Measurements from ENCODE around the gene EEFSEC. TPM values are rescaled to one million over a fixed set of nuclear protein-coding genes. Genes with fewer than 3 reads are reported as not detected.

Gene EEFSEC
- total RNA-seq, 1 experiment from 2014 or later, result 14.0 TPM

DNA sequence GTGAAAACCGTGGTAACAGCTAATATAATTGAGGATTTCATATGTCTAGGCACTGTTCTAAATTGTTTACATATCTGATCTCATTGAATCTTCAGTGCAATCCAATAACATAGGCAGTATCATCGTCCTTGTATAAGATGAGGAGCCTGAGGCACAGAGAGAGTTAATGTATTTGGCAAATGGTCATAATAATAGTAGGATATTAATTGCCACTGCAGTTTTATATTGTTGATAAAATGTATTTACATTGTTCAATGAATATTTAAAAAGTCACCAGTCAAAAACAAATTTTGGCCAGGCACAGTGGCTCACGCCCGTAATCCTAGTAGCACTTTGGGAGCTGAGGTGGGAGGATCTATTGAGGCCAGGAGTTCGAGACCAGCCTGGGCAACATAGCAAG lies 88.5 kb downstream of the EEFSEC start:
- TF ChIP-seq, protein P1, sequence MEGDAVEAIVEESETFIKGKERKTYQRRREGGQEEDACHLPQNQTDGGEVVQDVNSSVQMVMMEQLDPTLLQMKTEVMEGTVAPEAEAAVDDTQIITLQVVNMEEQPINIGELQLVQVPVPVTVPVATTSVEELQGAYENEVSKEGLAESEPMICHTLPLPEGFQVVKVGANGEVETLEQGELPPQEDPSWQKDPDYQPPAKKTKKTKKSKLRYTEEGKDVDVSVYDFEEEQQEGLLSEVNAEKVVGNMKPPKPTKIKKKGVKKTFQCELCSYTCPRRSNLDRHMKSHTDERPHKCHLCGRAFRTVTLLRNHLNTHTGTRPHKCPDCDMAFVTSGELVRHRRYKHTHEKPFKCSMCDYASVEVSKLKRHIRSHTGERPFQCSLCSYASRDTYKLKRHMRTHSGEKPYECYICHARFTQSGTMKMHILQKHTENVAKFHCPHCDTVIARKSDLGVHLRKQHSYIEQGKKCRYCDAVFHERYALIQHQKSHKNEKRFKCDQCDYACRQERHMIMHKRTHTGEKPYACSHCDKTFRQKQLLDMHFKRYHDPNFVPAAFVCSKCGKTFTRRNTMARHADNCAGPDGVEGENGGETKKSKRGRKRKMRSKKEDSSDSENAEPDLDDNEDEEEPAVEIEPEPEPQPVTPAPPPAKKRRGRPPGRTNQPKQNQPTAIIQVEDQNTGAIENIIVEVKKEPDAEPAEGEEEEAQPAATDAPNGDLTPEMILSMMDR (IDR thresholded peaks at IDR 0.05; ENCODE audit: insufficient read depth in 1 of 2, low read depth in 1 of 2, low read length in 1 of 2, severe bottlenecking in 1 of 2, unreplicated experiment in 1 of 2), result no peak
- Histone ChIP-seq H3K4me3 (ENCODE audit: low read depth, low read length) (no peak overlapping the region), H3K9me3 (no peaks in the 10 kb centered on the region), H3K4me1 (no peaks in the 10 kb centered on the region), H3K36me3 (ENCODE audit: control insufficient read depth, insufficient read depth, low read length) (no peaks in the 10 kb centered on the region), H3K27me3 (replicated peaks; ENCODE audit: control insufficient read depth, insufficient read depth, low read length) (no peaks in the 10 kb centered on the region)
- Mint-ChIP-seq H3K4me1 (ENCODE audit: low read depth, unreplicated experiment) (peaks cover 8% of the 10 kb centered on the region), H3K27me3 (ENCODE audit: insufficient read depth, unreplicated experiment) (no peaks in the 10 kb centered on the region), H3K36me3 (ENCODE audit: insufficient read depth, unreplicated experiment) (peaks cover under 1% of the 10 kb centered on the region), H3K4me3 (ENCODE audit: unreplicated experiment) (no peak overlapping the region), H3K27ac (ENCODE audit: unreplicated experiment) (no peak overlapping the region), H3K9me3 (ENCODE audit: unreplicated experiment) (no peaks in the 10 kb centered on the region)
- intact Hi-C loops (cut with micrococcal nuclease; ENCODE audit: unreplicated experiment), result no loop called here
- POLR2A ChIA-PET, result no interaction called here
- DNase-seq, result no peak
- CTCF ChIA-PET, result no interaction called here
- BruUV-seq (replicated peaks), result no TSS peak

DNA sequence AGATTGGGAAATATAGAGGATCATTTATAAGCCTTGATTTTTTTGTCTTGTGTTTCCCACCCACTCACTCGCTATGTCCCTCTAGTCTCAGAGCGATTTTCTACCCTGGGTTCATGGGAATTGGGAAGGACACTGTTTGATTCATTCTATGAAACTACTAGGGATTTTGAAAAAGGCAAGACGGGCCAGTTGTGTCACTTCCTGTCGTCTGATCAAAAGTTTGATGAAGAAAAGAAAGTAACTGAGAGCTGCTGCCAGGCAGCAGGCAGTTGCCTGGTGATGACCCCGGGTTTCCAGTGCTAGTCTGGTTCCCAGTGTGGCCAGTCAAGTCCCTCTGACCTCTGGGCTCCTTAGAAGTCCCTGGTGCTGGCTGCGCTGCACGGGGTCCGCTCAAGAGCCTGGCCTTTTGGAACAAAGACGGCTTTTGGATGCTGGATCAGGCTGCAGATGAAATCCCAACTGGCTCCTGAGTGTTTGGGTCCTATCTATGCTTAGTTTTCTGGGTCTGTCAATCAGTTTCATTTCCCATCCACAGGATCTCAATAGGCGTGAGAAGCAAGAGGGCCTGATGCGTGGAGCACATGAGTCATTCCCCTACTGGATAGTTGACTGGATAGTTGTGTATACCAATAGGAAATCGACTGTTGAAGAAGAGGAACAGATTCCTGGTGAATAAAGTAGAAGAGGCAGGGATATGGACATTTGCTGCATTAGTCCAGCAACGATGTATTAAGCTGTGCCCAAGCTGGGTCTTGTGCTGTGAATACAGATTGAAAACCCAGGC lies 89.7 kb downstream of the EEFSEC start:
- H3K9me3 Mint-ChIP-seq (ENCODE audit: unreplicated experiment), result no peaks in the 10 kb centered on the region
- Histone ChIP-seq H3K27me3 (replicated peaks; ENCODE audit: control insufficient read depth, insufficient read depth, low read length) (no peaks in the 10 kb centered on the region), H3K36me3 (ENCODE audit: control insufficient read depth, insufficient read depth, low read length) (no peaks in the 10 kb centered on the region), H3K4me3 (ENCODE audit: low read depth, low read length) (no peak overlapping the region), H3K4me1 (no peaks in the 10 kb centered on the region), H3K9me3 (no peaks in the 10 kb centered on the region)
- intact Hi-C loops (cut with micrococcal nuclease; ENCODE audit: unreplicated experiment), result no loop called here
- TF ChIP-seq, protein P1 (IDR thresholded peaks at IDR 0.05; ENCODE audit: insufficient read depth in 1 of 2, low read depth in 1 of 2, low read length in 1 of 2, severe bottlenecking in 1 of 2, unreplicated experiment in 1 of 2), result no peak
- no peak overlapping the region for H3K4me3 Mint-ChIP-seq (ENCODE audit: unreplicated experiment)
- no peak overlapping the region for H3K27ac Mint-ChIP-seq (ENCODE audit: unreplicated experiment)
- DNase-seq, result no peak
- no peaks in the 10 kb centered on the region for H3K4me1 Mint-ChIP-seq (ENCODE audit: low read depth, unreplicated experiment)
- ChIA-PET POLR2A (no interaction called here), CTCF (no interaction called here)
- H3K27me3 Mint-ChIP-seq (ENCODE audit: insufficient read depth, unreplicated experiment), result no peaks in the 10 kb centered on the region
- BruUV-seq (replicated peaks), result no TSS peak
- H3K36me3 Mint-ChIP-seq (ENCODE audit: insufficient read depth, unreplicated experiment), result no peaks in the 10 kb centered on the region

DNA sequence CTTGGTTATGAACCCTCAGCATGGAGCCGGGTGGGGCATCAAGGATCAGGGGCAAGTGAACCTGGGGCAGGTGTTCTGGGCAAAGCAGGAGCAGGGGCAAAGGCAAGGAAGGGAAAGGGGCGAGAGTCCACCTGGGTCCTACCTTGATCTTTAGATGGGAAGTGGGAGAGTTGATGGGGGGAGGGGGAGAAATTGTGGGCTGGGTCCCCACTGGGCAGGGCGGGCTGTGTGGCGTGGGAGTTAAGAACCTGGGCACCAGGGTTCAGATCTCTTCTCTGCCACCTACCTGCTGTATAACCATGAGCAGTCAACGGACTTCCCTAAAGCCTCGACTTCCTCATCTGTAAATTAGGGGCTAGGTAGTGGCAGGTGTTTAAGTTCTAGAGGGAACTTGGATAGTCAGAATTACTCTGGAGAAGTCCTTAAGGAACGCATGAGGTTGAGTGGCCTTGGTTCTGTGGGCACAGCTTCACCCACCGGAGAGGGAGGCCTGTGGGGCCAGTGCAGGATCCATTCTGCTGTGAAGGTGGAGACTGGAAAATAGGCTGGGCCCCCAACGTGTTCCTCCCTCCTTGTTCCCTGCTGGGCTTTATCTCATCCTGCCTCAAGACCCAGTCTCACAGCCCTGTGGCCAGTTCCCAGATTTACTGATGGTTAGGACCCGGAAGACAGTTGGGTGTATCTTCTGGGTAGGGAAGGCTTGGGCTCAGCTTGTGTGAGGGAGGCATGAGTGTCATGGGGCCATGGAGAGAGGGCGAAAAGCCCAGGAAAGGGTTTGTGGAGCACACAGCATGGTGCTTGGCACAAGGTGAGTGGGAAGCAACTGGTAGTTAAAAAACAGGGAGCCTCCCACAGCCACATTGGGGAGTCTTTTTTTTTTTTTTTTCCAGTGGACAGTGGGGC lies 90.6 kb downstream of the EEFSEC start:
- TF ChIP-seq, protein P1 (IDR thresholded peaks at IDR 0.05; ENCODE audit: insufficient read depth in 1 of 2, low read depth in 1 of 2, low read length in 1 of 2, severe bottlenecking in 1 of 2, unreplicated experiment in 1 of 2), result no peak
- Histone ChIP-seq H3K9me3 (no peaks in the 10 kb centered on the region), H3K4me1 (no peaks in the 10 kb centered on the region), H3K27me3 (replicated peaks; ENCODE audit: control insufficient read depth, insufficient read depth, low read length) (no peaks in the 10 kb centered on the region), H3K4me3 (ENCODE audit: low read depth, low read length) (no peak overlapping the region), H3K36me3 (ENCODE audit: control insufficient read depth, insufficient read depth, low read length) (no peaks in the 10 kb centered on the region)
- intact Hi-C loops (cut with micrococcal nuclease; ENCODE audit: unreplicated experiment), result no loop called here
- BruUV-seq (replicated peaks), result no TSS peak
- POLR2A ChIA-PET, result no interaction called here
- no peaks in the 10 kb centered on the region for H3K27me3 Mint-ChIP-seq (ENCODE audit: insufficient read depth, unreplicated experiment)
- no peaks in the 10 kb centered on the region for H3K9me3 Mint-ChIP-seq (ENCODE audit: unreplicated experiment)
- no peaks in the 10 kb centered on the region for H3K4me1 Mint-ChIP-seq (ENCODE audit: low read depth, unreplicated experiment)
- no peak overlapping the region for H3K4me3 Mint-ChIP-seq (ENCODE audit: unreplicated experiment)
- CTCF ChIA-PET, result no interaction called here
- no peaks in the 10 kb centered on the region for H3K36me3 Mint-ChIP-seq (ENCODE audit: insufficient read depth, unreplicated experiment)
- no peak for DNase-seq
- no peak overlapping the region for H3K27ac Mint-ChIP-seq (ENCODE audit: unreplicated experiment)
